ENCODE measurements around the gene FCAMR. TPM values are rescaled to one million over a fixed set of nuclear protein-coding genes. Genes with fewer than 3 reads are reported as not detected.

The FCAMR gene
- polyA plus RNA-seq, 1 donor (not counting 4 experiments of a cell fraction or from before 2014, with no cell fraction given), result not detected

GRCh38 chr1:206916000-206916709 is 54.1 kb downstream of the FCAMR start:
- no peak for FAIRE-seq
- dilution Hi-C loops (cut with MboI; ENCODE audit: extremely low pct_ligation_motif_present, low sequenced_read_pairs), result no loop called here

GRCh38 chr1:206915030-206915735 is 55.1 kb downstream of the FCAMR start:
- Histone ChIP-seq H3K27me3 (ENCODE audit: control insufficient read depth, extremely low read depth, insufficient read depth, low read length) (no peaks in the 10 kb centered on the region), H3K27ac (ENCODE audit: control insufficient read depth, insufficient read depth, low read length) (no peak overlapping the region), H3K79me2 (ENCODE audit: control insufficient read depth, insufficient read depth, low read length) (no peaks in the 10 kb centered on the region), H3K9me3 (ENCODE audit: control insufficient read depth, low read depth, low read length) (no peaks in the 10 kb centered on the region), H3K4me1 (ENCODE audit: control insufficient read depth, extremely low read depth, insufficient read depth, low read length) (peaks cover 8% of the 10 kb centered on the region), H3K9me1 (ENCODE audit: control insufficient read depth, extremely low read depth, insufficient read depth, low read length) (no peaks in the 10 kb centered on the region), H3K4me3 (ENCODE audit: control insufficient read depth in 2 of 3, extremely low read depth in 1 of 3, insufficient read depth in 2 of 3, low read depth in 1 of 3, low read length in 3 of 3) (no peak overlapping the region), H2AFZ (ENCODE audit: control insufficient read depth, low read length) (no peak overlapping the region), H3K36me3 (ENCODE audit: control insufficient read depth in 2 of 2, extremely low read depth in 1 of 2, insufficient read depth in 2 of 2, low read length in 2 of 2) (no peaks in the 10 kb centered on the region), H3K4me2 (ENCODE audit: control insufficient read depth, extremely low read depth, insufficient read depth, low read depth, low read length) (no peak overlapping the region), H3K9ac (ENCODE audit: control insufficient read depth, extremely low read depth, insufficient read depth, low read length) (no peak overlapping the region), H4K20me1 (ENCODE audit: control insufficient read depth, extremely low read depth, insufficient read depth, low read length) (no peaks in the 10 kb centered on the region)
- DNase-seq (ENCODE audit: low read depth, low spot score), result no peak
- dilution Hi-C loops (cut with MboI; ENCODE audit: extremely low pct_ligation_motif_present, low sequenced_read_pairs), result no loop called here
- TF ChIP-seq EZH2 (IDR thresholded peaks at IDR 0.05; ENCODE audit: low read length) (no peak), CTCF (optimal IDR thresholded peaks at IDR 0.05 in 1 of 3, IDR thresholded peaks at IDR 0.05 in 1 of 3, conservative IDR thresholded peaks at IDR 0.05 in 1 of 3; ENCODE audit: extremely low read depth in 1 of 3, insufficient read depth in 2 of 3, low read length in 3 of 3) (no peak)
- no peak for FAIRE-seq

More at GRCh38 chr1:206916000-206916709, 54.1 kb downstream of the FCAMR start:
- no peak for TF ChIP-seq EZH2 (IDR thresholded peaks at IDR 0.05; ENCODE audit: low read length)
- TF ChIP-seq CTCF (optimal IDR thresholded peaks at IDR 0.05 in 1 of 3, IDR thresholded peaks at IDR 0.05 in 1 of 3, conservative IDR thresholded peaks at IDR 0.05 in 1 of 3; ENCODE audit: extremely low read depth in 1 of 3, insufficient read depth in 2 of 3, low read length in 3 of 3), result no peak
- Histone ChIP-seq H3K36me3 (ENCODE audit: control insufficient read depth in 2 of 2, extremely low read depth in 1 of 2, insufficient read depth in 2 of 2, low read length in 2 of 2) (no peaks in the 10 kb centered on the region), H3K9me1 (ENCODE audit: control insufficient read depth, extremely low read depth, insufficient read depth, low read length) (no peaks in the 10 kb centered on the region), H3K4me2 (ENCODE audit: control insufficient read depth, extremely low read depth, insufficient read depth, low read depth, low read length) (no peak overlapping the region), H3K4me1 (ENCODE audit: control insufficient read depth, extremely low read depth, insufficient read depth, low read length) (no peaks in the 10 kb centered on the region), H3K79me2 (ENCODE audit: control insufficient read depth, insufficient read depth, low read length) (no peaks in the 10 kb centered on the region), H3K9ac (ENCODE audit: control insufficient read depth, extremely low read depth, insufficient read depth, low read length) (no peak overlapping the region), H4K20me1 (ENCODE audit: control insufficient read depth, extremely low read depth, insufficient read depth, low read length) (no peaks in the 10 kb centered on the region), H3K4me3 (ENCODE audit: control insufficient read depth in 2 of 3, extremely low read depth in 1 of 3, insufficient read depth in 2 of 3, low read depth in 1 of 3, low read length in 3 of 3) (no peak overlapping the region), H3K27me3 (ENCODE audit: control insufficient read depth, extremely low read depth, insufficient read depth, low read length) (no peaks in the 10 kb centered on the region), H3K27ac (ENCODE audit: control insufficient read depth, insufficient read depth, low read length) (no peak overlapping the region), H3K9me3 (ENCODE audit: control insufficient read depth, low read depth, low read length) (no peaks in the 10 kb centered on the region), H2AFZ (ENCODE audit: control insufficient read depth, low read length) (no peak overlapping the region)
- DNase-seq (ENCODE audit: low read depth, low spot score), result no peak

Measured in keratinocyte (primary cell).